Naive thymus-derived CD8-positive, alpha-beta T cell (primary cell): ENCODE results near the gene TSEN34. TPM values are rescaled to one million over a fixed set of nuclear protein-coding genes. Genes with fewer than 3 reads are reported as not detected.
"Not testable (repeated sequence)": the region's sequence is repeated elsewhere in the genome, so short reads cannot be mapped to it uniquely, and the experiment has no call there.

Experiments
- ATAC-seq, 2 donors: fragments of 150-1000 bp; cut with Tn5 transposase in 1 of 2; sonication (Bioruptor Pico), chemical (Tn5 transposase) in 1 of 2; 1 replicate in 1 of 2; 2 replicates in 1 of 2; pipeline ENCODE4 v1.10.0; 2021; ENCODE audit warnings: mild to moderate bottlenecking in 2 of 2, moderate library complexity in 2 of 2
- POLR2A ChIA-PET: fragments of 350-600 bp; sonication (Branson Sonifier 250); formaldehyde crosslinking; loops from one replicate; lab custom pipeline; 2021; ENCODE audit warnings: antibody characterized with exemption; lab: Charles Lee
- DNase-seq, 10 donors: peaks; one replicate each; pipeline versions ENCODE4 v3.0.0 to v3.0.0-alpha.2; 2020 to 2022
- H3K27ac Mint-ChIP-seq, 10 donors: one replicate each; pipeline ENCODE4 v1.8.0; 2020 to 2022; ENCODE audit warnings: mild to moderate bottlenecking in 10 of 10, mixed read lengths in 10 of 10, moderate library complexity in 4 of 10, inconsistent platforms in 1 of 10
- H3K27me3 Mint-ChIP-seq, 5 donors: one replicate each; pipeline ENCODE4 v1.8.0; 2021 to 2022; ENCODE audit warnings: mixed read lengths in 5 of 5
- H3K36me3 Mint-ChIP-seq, 3 donors: one replicate each; pipeline ENCODE4 v1.8.0; 2020 to 2022; ENCODE audit warnings: mixed read lengths in 3 of 3, mild to moderate bottlenecking in 2 of 3, inconsistent platforms in 1 of 3
- H3K4me1 Mint-ChIP-seq, 4 donors: one replicate each; pipeline ENCODE4 v1.8.0; 2021 to 2022; ENCODE audit warnings: mixed read lengths in 4 of 4
- H3K4me3 Mint-ChIP-seq, 10 donors: one replicate each; pipeline ENCODE4 v1.8.0; 2020 to 2022; ENCODE audit warnings: mild to moderate bottlenecking in 10 of 10, mixed read lengths in 10 of 10, moderate library complexity in 6 of 10, inconsistent platforms in 1 of 10
- H3K9me3 Mint-ChIP-seq, 9 donors: one replicate each; pipeline ENCODE4 v1.8.0; 2020 to 2022; ENCODE audit warnings: mixed read lengths in 9 of 9, mild to moderate bottlenecking in 3 of 9, inconsistent platforms in 1 of 9, moderate library complexity in 1 of 9
- polyA plus RNA-seq, 3 donors: library from polyadenylated mRNA; unstranded; fragments of 300-500 nt; fragmentation: Illumina TruSeq; gene quantifications; one replicate each; pipeline ENCODE4 v1.2.3, GENCODE V29; 2021
- total RNA-seq, 8 experiments: library from RNA in 2 of 8; stranded (reverse) in 2 of 8; gene quantifications; one replicate each; pipeline ENCODE4 v1.2.3 and lab custom pipeline; 2021 to 2026

The TSEN34 gene
- total and polyA plus RNA-seq, 5 experiments from 2014 or later: 23.4 to 38.7 (median 25.6) TPM

DNA sequence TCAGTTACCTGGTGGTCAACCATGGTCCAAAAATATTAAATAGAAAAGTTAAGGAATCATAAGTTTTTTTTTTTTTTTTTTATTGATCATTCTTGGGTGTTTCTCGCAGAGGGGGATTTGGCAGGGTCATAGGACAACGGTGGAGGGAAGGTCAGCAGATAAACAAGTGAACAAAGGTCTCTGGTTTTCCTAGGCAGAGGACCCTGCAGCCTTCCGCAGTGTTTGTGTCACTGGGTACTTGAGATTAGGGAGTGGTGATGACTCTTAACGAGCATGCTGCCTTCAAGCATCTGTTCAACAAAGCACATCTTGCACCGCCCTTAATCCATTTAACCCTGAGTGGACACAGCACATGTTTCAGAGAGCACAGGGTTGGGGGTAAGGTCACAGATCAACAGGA, 23.1 kb downstream of the TSEN34 start:
- ATAC-seq, DNase-seq, H3K27ac Mint-ChIP-seq, H3K4me3 Mint-ChIP-seq, POLR2A ChIA-PET, H3K27me3 Mint-ChIP-seq, H3K9me3 Mint-ChIP-seq, H3K36me3 Mint-ChIP-seq: not testable (repeated sequence)
- peaks cover 13 to 27% (median 22%) of the 10 kb centered on the region in 4 donors for H3K4me1 Mint-ChIP-seq

DNA sequence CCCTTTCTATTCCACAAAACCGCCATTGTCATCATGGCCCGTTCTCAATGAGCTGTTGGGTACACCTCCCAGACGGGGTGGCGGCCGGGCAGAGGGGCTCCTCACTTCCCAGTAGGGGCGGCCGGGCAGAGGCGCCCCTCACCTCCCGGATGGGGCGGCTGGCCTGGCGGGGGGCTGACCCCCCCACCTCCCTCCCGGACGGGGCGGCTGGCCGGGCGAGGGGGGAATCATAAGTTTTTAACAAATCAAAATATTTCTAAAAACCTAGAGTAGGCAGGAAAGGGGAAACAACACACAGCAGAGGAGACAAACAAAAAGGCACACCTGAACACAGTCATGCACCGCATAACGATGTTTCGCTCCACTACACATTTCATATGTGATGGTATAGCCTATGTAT, 23.6 kb downstream of the TSEN34 start:
- peaks cover 12 to 21% (median 17%) of the 10 kb centered on the region in 4 donors for H3K4me1 Mint-ChIP-seq
- H3K4me3 Mint-ChIP-seq, H3K27me3 Mint-ChIP-seq, H3K36me3 Mint-ChIP-seq, H3K27ac Mint-ChIP-seq, ATAC-seq, POLR2A ChIA-PET, DNase-seq, H3K9me3 Mint-ChIP-seq: not testable (repeated sequence)

DNA sequence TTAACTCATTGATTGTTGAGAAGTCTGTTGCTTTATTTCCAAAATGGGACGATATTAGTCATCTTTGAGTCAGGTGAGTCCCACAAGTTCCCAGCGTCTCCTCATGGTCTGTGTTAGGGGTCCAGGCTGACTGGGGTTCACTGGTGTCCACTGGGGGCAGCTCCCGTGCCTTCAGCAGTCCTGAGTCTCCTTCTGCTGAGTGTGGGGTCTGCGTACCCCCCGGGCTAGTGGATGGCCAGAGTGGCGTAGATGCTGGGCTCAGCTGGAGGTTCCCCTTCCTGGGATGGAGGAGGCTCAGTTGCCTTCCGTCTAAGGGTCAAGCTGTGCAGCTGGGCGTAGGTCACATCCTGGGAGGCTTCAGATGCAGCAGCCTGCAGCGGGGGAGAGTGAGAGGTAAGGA, 25.8 kb downstream of the TSEN34 start:
- peaks cover 0 to 5% (median 0%) of the 10 kb centered on the region in 3 donors for H3K36me3 Mint-ChIP-seq
- peaks cover 0 to 4% (median 0%) of the 10 kb centered on the region in 5 donors for H3K27me3 Mint-ChIP-seq
- DNase-seq (no peak), ATAC-seq (no peak)
- H3K4me3 Mint-ChIP-seq: no peak overlapping the region
- no peaks in the 10 kb centered on the region for H3K9me3 Mint-ChIP-seq
- no peak overlapping the region for H3K27ac Mint-ChIP-seq
- POLR2A ChIA-PET: no interaction called here
- H3K4me1 Mint-ChIP-seq: peaks cover 0 to 4% (median 2%) of the 10 kb centered on the region in 4 donors

DNA sequence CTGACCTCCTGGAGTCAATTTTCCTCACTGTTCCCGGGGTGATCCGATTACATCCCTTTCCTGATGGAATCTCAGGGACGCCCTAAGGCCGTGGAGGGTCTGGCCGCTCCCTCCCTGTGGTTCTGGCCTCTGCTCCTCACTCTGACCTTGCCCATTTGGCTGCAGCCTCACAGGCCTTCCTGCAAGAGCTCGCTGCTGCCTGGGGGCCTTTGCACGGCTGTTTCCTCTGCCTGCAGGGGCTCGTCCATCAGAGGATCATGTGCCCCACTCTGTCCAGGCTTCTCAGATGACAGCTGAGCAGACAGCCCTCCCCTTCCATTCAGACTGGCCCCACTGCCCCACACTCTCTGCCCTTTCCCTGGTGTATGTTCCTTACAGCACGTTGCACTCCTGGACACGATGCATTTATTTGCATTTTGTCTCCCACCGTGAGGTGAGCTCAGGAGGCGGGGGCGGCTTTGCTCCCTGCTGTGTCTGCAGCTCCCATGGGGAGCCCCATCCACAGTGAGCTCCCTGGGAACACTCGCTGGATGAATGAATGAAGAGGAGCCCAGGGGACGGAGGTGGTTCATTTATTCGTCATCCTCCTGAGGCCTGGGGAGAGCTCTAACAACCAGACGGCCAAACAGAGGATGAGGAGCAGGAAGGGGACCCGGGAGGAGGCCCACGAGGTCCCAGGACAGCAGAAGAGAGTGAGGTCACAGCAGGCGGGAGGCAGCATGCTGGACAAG, 26.6 kb downstream of the TSEN34 start:
- H3K4me3 Mint-ChIP-seq, H3K27me3 Mint-ChIP-seq, H3K9me3 Mint-ChIP-seq, DNase-seq, H3K4me1 Mint-ChIP-seq, H3K36me3 Mint-ChIP-seq, ATAC-seq, POLR2A ChIA-PET: not testable (repeated sequence)
- peak overlapping the region in 1 of 10 donors; percentile 71 for H3K27ac Mint-ChIP-seq

DNA sequence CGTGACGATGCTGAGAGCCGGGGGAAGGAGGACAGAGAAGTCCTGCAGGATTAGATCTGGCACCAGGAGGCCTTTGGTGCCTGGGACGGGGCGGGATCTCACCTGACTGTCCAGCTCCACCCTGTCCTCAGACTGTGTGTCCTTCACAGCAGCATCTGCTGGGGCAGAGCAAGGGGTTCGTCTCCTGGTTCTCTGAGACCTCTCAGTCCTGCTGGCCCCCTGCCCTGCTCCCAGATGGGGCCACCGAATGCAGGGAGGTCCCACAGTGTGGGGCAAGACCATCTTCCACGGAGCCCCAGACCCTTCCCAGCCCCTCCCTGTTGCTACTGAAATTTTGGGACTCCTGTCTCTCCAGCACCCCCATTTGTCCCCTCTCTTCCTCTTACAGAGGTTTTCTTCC, 27.2 kb downstream of the TSEN34 start:
- no peak for ATAC-seq
- Mint-ChIP-seq H3K4me1 (peaks cover 2 to 8% (median 4%) of the 10 kb centered on the region in 4 donors), H3K4me3 (no peak overlapping the region), H3K27ac (no peak overlapping the region), H3K9me3 (no peaks in the 10 kb centered on the region), H3K27me3 (peaks cover 0 to 8% (median 2%) of the 10 kb centered on the region in 5 donors), H3K36me3 (peaks cover 0 to 5% (median 0%) of the 10 kb centered on the region in 3 donors)
- DNase-seq: no peak
- POLR2A ChIA-PET: no interaction called here

DNA sequence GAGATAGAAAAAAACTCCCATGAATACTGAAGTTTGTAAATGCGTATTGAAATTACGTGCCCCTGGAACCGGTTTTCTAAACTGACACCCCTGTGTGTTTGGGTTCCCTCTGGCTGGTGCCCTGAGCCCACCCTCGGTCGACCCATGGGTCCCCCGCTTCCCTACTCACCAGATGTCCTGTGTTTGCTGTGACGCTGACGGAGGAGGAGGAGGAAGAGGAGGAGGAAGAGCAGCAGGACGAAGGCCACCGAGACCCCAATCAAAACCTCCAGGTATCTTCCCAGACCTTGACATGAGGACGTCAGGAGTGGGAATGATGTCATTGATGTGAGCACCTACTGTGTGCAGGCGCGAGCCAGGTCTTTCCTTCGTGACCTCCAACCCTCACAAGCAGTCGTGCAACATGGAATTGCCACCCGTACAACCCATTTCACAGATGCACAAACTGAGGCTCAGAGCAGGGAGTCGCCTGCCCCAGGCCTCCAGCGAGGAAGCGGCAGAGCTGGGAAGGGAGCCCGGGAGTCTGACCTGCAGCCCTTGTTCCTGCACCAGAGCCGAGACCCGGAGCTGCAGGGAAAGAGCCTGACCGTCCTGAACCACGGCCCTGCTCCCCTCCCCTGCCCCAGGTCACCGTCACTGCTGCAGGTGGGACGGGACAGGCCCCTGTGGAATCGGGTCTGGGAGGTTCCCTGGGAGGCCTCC, 28.0 kb downstream of the TSEN34 start:
- Mint-ChIP-seq H3K4me3 (no peak overlapping the region), H3K9me3 (no peaks in the 10 kb centered on the region), H3K27ac (peak overlapping the region in 1 of 10 donors; percentile 37)

DNA sequence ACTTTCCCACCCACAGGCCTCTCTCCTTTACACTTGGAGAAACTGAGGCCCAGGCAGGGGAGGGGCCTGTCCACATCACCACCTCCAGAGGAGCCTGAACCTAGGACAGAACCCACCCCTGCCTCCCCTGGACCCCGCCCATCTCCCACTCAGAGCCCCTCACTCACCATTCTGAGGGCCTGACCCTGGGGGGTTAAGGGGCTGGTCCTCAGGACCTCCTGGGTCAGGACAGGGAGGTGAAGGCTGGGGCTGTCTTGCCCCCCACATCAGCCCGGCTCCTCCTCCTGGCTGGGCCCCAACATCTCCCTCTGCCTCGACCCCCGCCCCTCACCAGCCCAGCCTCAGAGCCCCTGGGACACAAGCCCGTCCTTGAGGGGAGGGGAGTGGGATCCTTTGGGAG, 28.6 kb downstream of the TSEN34 start:
- H3K36me3 Mint-ChIP-seq, DNase-seq, H3K9me3 Mint-ChIP-seq, POLR2A ChIA-PET, H3K4me3 Mint-ChIP-seq, ATAC-seq, H3K27ac Mint-ChIP-seq: not testable (repeated sequence)
- peaks cover 3 to 18% (median 6%) of the 10 kb centered on the region in 5 donors for H3K27me3 Mint-ChIP-seq
- peaks cover 2 to 12% (median 8%) of the 10 kb centered on the region in 4 donors for H3K4me1 Mint-ChIP-seq

More for the DNA sequence above, 28.0 kb downstream of the TSEN34 start:
- POLR2A ChIA-PET: no interaction called here
- ATAC-seq (no peak), DNase-seq (no peak)
- peaks cover 2 to 12% (median 8%) of the 10 kb centered on the region in 4 donors for H3K4me1 Mint-ChIP-seq
- peaks cover 3 to 17% (median 6%) of the 10 kb centered on the region in 5 donors for H3K27me3 Mint-ChIP-seq
- peaks cover 0 to 5% (median 0%) of the 10 kb centered on the region in 3 donors for H3K36me3 Mint-ChIP-seq

DNA sequence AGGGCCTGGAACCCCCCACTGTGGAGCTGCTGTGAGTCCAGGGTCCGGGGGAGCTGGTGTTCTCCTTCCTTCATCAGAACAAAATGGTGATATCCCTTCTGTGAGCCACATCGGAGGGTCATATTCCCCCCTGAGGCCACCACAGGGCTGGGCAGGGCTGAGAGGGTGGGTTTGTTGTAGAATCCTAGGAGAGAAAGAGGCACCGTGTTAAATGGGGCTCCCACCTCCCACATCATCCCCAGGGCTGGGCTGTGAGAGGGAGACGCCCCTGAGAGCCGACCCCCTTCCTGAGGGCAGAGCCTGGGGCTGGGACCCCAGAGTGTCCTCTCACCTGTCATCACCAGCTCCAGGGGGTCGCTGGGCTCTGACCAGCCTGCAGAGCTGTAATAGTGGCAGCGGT, 30.8 kb downstream of the TSEN34 start:
- H3K36me3 Mint-ChIP-seq, DNase-seq, H3K27ac Mint-ChIP-seq, POLR2A ChIA-PET, H3K9me3 Mint-ChIP-seq, ATAC-seq, H3K4me3 Mint-ChIP-seq: not testable (repeated sequence)
- Mint-ChIP-seq H3K4me1 (peaks cover 2 to 10% (median 7%) of the 10 kb centered on the region in 4 donors), H3K27me3 (peaks cover 3 to 18% (median 6%) of the 10 kb centered on the region in 5 donors)

DNA sequence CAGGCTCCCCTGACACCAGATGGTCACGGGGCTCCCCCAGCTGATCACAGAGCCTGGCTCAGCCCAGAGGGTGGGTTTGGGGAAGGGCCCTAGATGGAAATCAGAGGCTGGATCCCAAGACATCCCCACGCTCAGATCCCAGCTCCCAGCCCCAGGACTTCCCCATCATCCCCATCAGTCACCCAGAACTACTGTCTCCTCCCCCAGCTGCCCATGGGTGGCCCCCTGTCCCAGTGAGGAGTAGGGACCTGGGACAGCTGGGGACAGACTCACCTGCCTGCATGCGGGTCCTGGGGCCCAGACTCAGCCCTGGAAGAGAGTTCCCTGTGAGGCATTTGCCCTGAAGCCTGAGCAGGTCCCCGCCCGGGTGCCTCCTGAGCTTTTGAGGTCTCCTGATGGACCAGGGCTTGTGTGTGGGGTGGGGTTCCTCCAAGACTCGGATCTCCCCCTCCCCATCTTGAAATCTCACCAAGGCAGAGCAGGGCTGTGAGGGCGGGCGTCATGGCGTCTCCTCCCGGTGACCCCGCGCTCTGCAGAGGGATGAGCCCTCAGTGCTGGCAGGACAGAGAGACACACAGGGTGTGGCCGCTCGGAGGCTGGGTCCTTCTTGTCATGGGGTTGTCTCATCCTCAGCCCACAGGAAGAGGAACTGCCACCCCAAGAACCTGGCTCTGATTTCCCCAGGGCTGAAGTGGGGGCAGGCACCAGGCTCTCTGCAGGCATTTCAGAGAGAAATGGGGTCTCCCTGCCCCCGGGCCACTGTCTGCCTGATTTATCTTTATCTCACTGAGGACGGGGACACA, 31.6 kb downstream of the TSEN34 start, which contains the start of gene LILRB3:
TSS of gene LILRB3 (minus strand) at position 534 of the 803 bp plus-strand sequence. CDS start at position 503, 31 bp downstream.
- POLR2A ChIA-PET: interaction anchor here (0.6 kb wide), 1 partner anchor 55 kb away, joined by 3 read pairs; no protein-coding TSS in a partner anchor
- Mint-ChIP-seq H3K27ac (peak within 1 kb of the TSS in 1 of 10 donors; percentile 1), H3K4me1 (peaks cover 2 to 10% (median 7%) of the 10 kb centered on the region in 4 donors), H3K27me3 (peaks cover 3 to 18% (median 6%) of the 10 kb centered on the region in 5 donors)
- not testable (repeated sequence) for H3K4me3 Mint-ChIP-seq, ATAC-seq, H3K9me3 Mint-ChIP-seq, H3K36me3 Mint-ChIP-seq, DNase-seq

DNA sequence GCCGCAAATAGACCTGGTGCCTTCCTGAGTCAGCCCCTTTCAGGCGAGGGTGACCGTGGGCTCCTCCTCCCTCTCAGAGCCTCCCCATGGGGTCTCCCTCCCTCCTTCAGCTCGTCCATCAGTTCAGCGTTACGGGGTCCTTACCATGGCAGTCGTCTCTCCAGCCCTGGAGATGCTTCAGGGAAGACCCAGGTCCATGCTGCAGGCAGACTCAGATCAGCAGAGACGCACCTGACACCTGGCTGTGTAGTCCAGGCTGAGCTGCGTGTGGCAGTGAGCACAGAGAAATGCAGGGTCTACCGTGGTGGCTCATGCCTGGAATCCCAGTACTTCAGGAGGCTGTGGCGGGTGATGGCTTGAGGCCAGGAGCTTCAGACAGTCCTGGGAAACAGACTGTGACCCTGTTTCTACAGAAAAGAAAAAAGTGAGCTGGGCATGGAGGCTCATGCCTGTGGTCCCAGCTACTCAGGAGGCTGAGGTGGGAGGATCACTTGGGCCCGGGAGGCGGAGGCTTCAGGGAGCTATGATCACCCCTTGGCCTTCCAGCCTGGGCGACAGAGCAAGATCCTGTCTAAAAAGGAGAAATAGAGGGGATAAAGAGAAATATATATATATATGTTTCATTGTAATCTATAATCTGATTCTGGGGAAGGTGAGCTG, 32.3 kb downstream of the TSEN34 start:
- not testable (repeated sequence) for H3K4me3 Mint-ChIP-seq, H3K27ac Mint-ChIP-seq, ATAC-seq

DNA sequence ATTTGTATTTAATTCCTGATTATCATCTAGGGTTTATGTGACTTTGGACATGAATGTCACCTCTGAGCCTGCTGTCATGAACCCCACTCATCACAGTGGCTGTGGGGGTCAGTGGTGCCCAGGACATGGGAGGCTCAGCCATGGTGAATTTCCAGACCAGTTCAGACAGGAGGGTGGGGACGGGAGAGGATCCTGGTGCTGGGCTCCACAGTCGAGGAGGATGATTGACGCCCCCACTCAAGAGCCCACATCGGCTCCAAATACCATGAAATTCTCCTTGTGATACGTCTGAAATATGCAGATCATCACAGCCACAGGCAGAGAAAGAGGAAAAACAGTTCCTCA, 32.8 kb downstream of the TSEN34 start:
- ATAC-seq, POLR2A ChIA-PET, DNase-seq, H3K9me3 Mint-ChIP-seq, H3K27ac Mint-ChIP-seq, H3K4me3 Mint-ChIP-seq, H3K36me3 Mint-ChIP-seq: not testable (repeated sequence)
- H3K4me1 Mint-ChIP-seq: peaks cover 2 to 10% (median 7%) of the 10 kb centered on the region in 4 donors
- H3K27me3 Mint-ChIP-seq: peaks cover 4 to 23% (median 6%) of the 10 kb centered on the region in 5 donors

More for the DNA sequence above, 32.3 kb downstream of the TSEN34 start:
- DNase-seq, POLR2A ChIA-PET, H3K36me3 Mint-ChIP-seq, H3K9me3 Mint-ChIP-seq: not testable (repeated sequence)
- peaks cover 2 to 10% (median 7%) of the 10 kb centered on the region in 4 donors for H3K4me1 Mint-ChIP-seq
- peaks cover 3 to 20% (median 6%) of the 10 kb centered on the region in 5 donors for H3K27me3 Mint-ChIP-seq

DNA sequence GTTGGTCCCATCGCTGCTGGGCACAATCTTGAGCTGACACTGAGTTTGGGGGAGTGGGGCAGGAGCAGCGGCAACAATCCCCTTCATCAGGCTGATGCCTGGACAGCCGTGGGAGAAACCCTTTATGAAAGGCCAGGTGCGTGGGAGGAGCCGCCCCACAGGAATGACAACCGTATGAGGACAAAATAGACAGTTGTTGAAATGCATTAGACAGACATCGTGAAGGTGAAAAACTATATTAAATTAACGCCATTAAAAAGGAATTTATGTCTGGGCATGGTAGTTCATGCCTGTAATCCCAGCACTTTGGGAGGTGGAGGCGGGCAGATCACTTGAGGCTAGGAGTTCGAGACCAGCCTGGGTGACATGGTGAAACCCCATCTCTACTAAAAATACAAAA, 33.5 kb downstream of the TSEN34 start:
- ATAC-seq, DNase-seq, POLR2A ChIA-PET, H3K36me3 Mint-ChIP-seq, H3K4me3 Mint-ChIP-seq, H3K9me3 Mint-ChIP-seq: not testable (repeated sequence)
- H3K27me3 Mint-ChIP-seq: peaks cover 8 to 30% (median 10%) of the 10 kb centered on the region in 5 donors
- peaks cover 2 to 10% (median 7%) of the 10 kb centered on the region in 4 donors for H3K4me1 Mint-ChIP-seq
- H3K27ac Mint-ChIP-seq: peak overlapping the region in 2 of 10 donors; percentile 5 to 31
